Astrocyte of the cerebellum (primary cell): ENCODE measurements around the gene KATNAL1.

Experiments
- DNase-seq: peaks from one replicate; pipeline ENCODE4 v3.0.0-alpha.2; 2011; ENCODE audit warnings: low read depth
- H3K4me3 ChIP-seq: 2 replicates; pipeline ENCODE4 v1.5.1; 2011; ENCODE audit warnings: mild to moderate bottlenecking, low read depth, low read length, moderate library complexity
- CTCF ChIP-seq: IDR thresholded peaks from 2 replicates; pipeline ENCODE4 v1.5.1; 2012; ENCODE audit warnings: low read length, low read depth, moderate library complexity, mild to moderate bottlenecking; ENCODE audit errors: missing control alignments
- in situ Hi-C: cut with HindIII; loops from 2 replicates; pipeline ENCODE4 v1.10.0; 2017; ENCODE audit warnings: low sequenced_read_pairs

KATNAL1 gene

GRCh38 chr13:30332456-30333143 lies 25.2 kb upstream of the KATNAL1 start:
- in situ Hi-C loops = no loop called here
- no peak for DNase-seq
- H3K4me3 ChIP-seq = no peak overlapping the region
- TF ChIP-seq CTCF = no peak

- H3K4me3 ChIP-seq = no peak overlapping the region
- in situ Hi-C loops = no loop called here
- TF ChIP-seq CTCF = no peak
- DNase-seq = no peak
Measured at GRCh38 chr13:30331331-30331771, 24.0 kb upstream of the KATNAL1 start.

DNA sequence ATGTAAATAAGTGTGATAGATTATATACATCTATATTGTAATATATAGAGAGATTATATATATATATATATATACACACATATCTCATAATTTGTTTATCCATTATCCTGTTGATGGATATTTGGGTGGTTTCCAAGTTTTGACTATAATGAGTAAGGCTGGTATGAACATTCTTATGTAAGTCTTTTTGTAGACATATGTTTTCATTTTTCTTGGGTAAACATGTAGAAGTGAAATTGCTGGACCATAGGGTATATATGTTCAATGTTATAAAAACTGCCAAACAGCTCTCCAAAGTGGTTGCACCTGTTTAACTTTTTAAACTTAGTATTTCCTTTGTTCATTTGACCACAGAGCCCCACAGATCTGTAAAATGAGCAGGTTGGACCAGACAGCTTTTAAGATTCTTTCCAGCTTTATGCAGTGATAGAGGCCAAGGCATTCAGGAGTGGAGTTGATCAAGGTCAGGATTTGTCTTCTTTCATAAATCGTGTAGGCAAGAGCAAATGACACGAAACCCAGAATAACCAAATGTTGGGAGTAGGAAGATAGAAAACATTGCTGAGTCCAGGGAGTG lies 21.7 kb upstream of the KATNAL1 start:
- no peak for TF ChIP-seq CTCF
- in situ Hi-C loops = no loop called here
- no peak overlapping the region for H3K4me3 ChIP-seq
- DNase-seq = no peak

DNA sequence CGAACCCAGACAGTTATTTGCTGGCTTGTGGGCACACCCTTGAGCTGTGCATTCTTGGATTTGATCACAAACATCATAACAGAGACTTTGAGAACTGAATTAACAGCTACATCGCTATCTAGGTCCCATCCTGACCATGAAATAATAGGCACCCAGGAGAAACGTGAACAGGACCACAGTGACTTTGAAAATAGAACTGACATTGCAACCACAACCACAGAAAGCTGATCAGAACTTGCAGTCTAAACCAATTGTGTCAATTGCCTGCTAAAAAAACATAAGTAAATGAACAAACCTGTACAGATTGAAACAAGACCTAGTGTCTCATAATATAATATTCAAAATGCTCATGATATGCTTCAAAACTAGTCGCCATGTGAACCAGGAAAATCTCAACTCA lies 18.3 kb upstream of the KATNAL1 start:
- no peak for DNase-seq
- in situ Hi-C loops = no loop called here
- no peak for TF ChIP-seq CTCF
- no peak overlapping the region for H3K4me3 ChIP-seq

DNA sequence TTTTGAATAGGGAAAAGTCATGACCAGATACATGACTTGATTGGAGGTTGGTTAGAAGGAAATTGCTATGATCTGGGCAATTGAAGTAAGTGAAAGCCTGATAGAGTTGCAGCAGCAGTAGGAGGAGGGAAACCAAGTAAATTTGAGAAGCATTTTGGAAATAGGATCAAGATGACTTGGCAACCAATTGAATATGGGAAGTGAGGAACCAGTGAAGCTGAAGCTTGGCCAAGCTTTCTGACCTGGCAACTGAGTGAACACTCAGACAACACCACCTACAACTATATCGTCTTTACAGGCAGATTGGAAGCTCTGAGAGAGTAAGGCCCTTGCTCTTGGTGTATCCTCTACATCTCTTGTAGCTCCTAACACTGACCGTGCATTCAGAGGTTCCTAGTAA lies 16.2 kb upstream of the KATNAL1 start:
- TF ChIP-seq CTCF = no peak
- in situ Hi-C loops = no loop called here
- no peak for DNase-seq
- H3K4me3 ChIP-seq = no peak overlapping the region

DNA sequence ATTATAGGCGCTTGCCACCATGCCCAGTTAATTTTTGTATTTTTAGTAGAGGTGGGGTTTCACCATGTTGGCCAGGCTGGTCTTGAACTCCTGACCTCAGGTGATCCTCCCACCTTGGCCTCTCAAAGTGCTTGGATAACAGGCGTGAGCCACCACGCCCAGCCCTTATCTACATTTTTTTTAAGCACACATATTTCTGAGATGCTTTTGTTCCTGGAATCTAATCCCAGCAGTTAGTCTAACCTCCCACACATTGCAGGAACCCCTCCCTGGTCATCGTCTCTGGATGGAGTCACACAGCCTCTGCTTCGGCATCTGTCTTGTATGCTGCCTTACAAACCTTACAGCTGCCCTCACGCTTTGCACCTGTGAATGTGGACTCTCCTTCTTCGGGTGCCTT lies 15.1 kb upstream of the KATNAL1 start:
- in situ Hi-C loops = no loop called here
- H3K4me3 ChIP-seq = no peak overlapping the region
- no peak for DNase-seq
- no peak for TF ChIP-seq CTCF
